K562 (cell line): ENCODE results near the gene GSTA4. TPM values are rescaled to one million over a fixed set of nuclear protein-coding genes. Genes with fewer than 3 reads are reported as not detected.

Source experiments
- ATAC-seq: fragments of 200-7000 bp; cut with Tn5 transposase; 3 replicates; pipeline ENCODE4 v1.9.1; 2020; ENCODE audit warnings: moderate library complexity
- BruUV-seq: library from RNA; stranded (reverse); fragments of 400-500 nt; replicated peaks from 2 replicates; lab custom pipeline; 2021; lab: Mats Ljungman, UMichigan
- CTCF ChIA-PET: fragments of 300-600 bp; formaldehyde crosslinking; extraction: SDS; loops from one replicate; lab custom pipeline; 2021; ENCODE audit warnings: low intra/inter-chr PET ratio; lab: Yijun Ruan, JAX
- POLR2A ChIA-PET: fragments of 300-600, 350-650 bp; sonication (Branson Sonifier 250); formaldehyde crosslinking; extraction: SDS; loops from one replicate; lab custom pipeline; 2021; ENCODE audit warnings: antibody characterized with exemption, inconsistent platforms; lab: Yijun Ruan, JAX
- DNase-seq, 4 experiments: peaks; one replicate each; pipeline versions ENCODE4 v3.0.0 to v3.0.0-alpha.2; 2011 to 2018; ENCODE audit warnings: low spot score in 3 of 4, mixed read lengths in 3 of 4; ENCODE audit errors: extremely low read depth in 1 of 4
- FAIRE-seq: peaks from 2 replicates; lab custom pipeline; 2011; peaks lifted over from hg19 to GRCh38; lab: Jason Lieb, UNC
- H2AFZ ChIP-seq: 2 replicates; pipeline ENCODE4 v1.6.0; 2011; ENCODE audit warnings: low read depth, low read length, control low read depth, inconsistent platforms
- H3K27ac ChIP-seq: fragments of 200-600 bp; 3 replicates; pipeline ENCODE4 v1.8.0; 2011; ENCODE audit warnings: low read depth, mild to moderate bottlenecking, control low read depth, inconsistent platforms, low read length, moderate library complexity, mixed read lengths; ENCODE audit errors: extremely low read depth
- H3K27me3 ChIP-seq, 2 experiments: fragments of 300-600 bp in 1 of 2; 2 replicates in 1 of 2; 3 replicates in 1 of 2; pipeline versions ENCODE4 v1.6.0 to v1.8.0; 2011; ENCODE audit warnings: inconsistent platforms in 2 of 2, low read length in 2 of 2, mild to moderate bottlenecking in 1 of 2, mixed read lengths in 1 of 2, moderate library complexity in 1 of 2; ENCODE audit not compliant: control insufficient read depth in 2 of 2, insufficient read depth in 2 of 2
- H3K36me3 ChIP-seq: fragments of 300-600 bp; 3 replicates; pipeline ENCODE4 v1.8.0; 2011; ENCODE audit warnings: mild to moderate bottlenecking, low read length, inconsistent platforms; ENCODE audit not compliant: control insufficient read depth, insufficient read depth
- H3K4me1 ChIP-seq, 2 experiments: fragments of 200-600 bp in 1 of 2; replicated peaks in 1 of 2; 2 replicates in 1 of 2; 3 replicates in 1 of 2; pipeline versions ENCODE4 v1.5.1 to v1.8.0; 2011; ENCODE audit warnings: inconsistent platforms in 2 of 2, low read length in 2 of 2, mild to moderate bottlenecking in 1 of 2, mixed read lengths in 1 of 2, moderate library complexity in 1 of 2; ENCODE audit not compliant: control insufficient read depth in 2 of 2, insufficient read depth in 2 of 2
- H3K4me2 ChIP-seq: 2 replicates; pipeline ENCODE4 v1.6.1; 2011; ENCODE audit warnings: low read length, control low read depth, inconsistent platforms, mixed read lengths; ENCODE audit not compliant: insufficient read depth
- H3K4me3 ChIP-seq: fragments of 200-600 bp; sonication (generic), shearing (Covaris generic); 2 replicates; pipeline ENCODE4 v1.5.1; 2016; ENCODE audit warnings: control low read depth, inconsistent platforms
- H3K79me2 ChIP-seq: fragments of 200-600 bp; 3 replicates; pipeline ENCODE4 v1.8.0; 2011; ENCODE audit warnings: low read length, inconsistent platforms; ENCODE audit not compliant: control insufficient read depth, insufficient read depth
- H3K9ac ChIP-seq, 2 experiments: 2 replicates each; pipeline versions ENCODE4 v1.6.0 to v1.6.1; 2011; ENCODE audit warnings: low read depth in 2 of 2, low read length in 2 of 2, control low read depth in 1 of 2, inconsistent platforms in 1 of 2, mild to moderate bottlenecking in 1 of 2, mixed read lengths in 1 of 2; ENCODE audit not compliant: insufficient read depth in 1 of 2
- H3K9me1 ChIP-seq: one replicate; pipeline ENCODE4 v1.6.0; 2011; ENCODE audit warnings: inconsistent platforms, mild to moderate bottlenecking, low read length, moderate library complexity; ENCODE audit not compliant: control insufficient read depth, insufficient read depth
- H3K9me3 ChIP-seq: replicated peaks from 2 replicates; pipeline ENCODE4 v1.5.1; 2011; ENCODE audit warnings: low read depth, low read length, inconsistent platforms; ENCODE audit not compliant: control insufficient read depth, insufficient read depth
- H4K20me1 ChIP-seq: replicated peaks from 2 replicates; pipeline ENCODE4 v1.6.1; 2011; ENCODE audit warnings: low read length, inconsistent platforms, mixed read lengths; ENCODE audit not compliant: control insufficient read depth, insufficient read depth
- FOXJ2 ChIP-seq: fragments of 200-800 bp; sonication (Bioruptor generic); IDR thresholded peaks from 2 replicates; pipeline ENCODE4 v1.6.1; 2016; ENCODE audit warnings: missing genetic modification characterization, missing compliant biosample characterization
- MAFG ChIP-seq: fragments of 450-650 bp; conservative IDR thresholded peaks from 2 replicates; pipeline ENCODE4 v1.6.1; 2016; ENCODE audit warnings: missing genetic modification characterization, missing compliant biosample characterization
- MBD2 ChIP-seq: sonication (generic); IDR thresholded peaks from 2 replicates; pipeline ENCODE4 v1.6.1; 2016; ENCODE audit warnings: low read depth, borderline replicate concordance
- PHB2 ChIP-seq: fragments of 450-650 bp; IDR thresholded peaks from 2 replicates; pipeline ENCODE4 v1.6.1; 2017; ENCODE audit warnings: low read depth
- RBM17 ChIP-seq: fragments of 200-400 bp; formaldehyde crosslinking; IDR thresholded peaks from 2 replicates; pipeline ENCODE4 v1.6.1; 2017; ENCODE audit warnings: low read depth, mild to moderate bottlenecking, low read length, borderline replicate concordance
- RNF2 ChIP-seq: sonication (generic); IDR thresholded peaks from 2 replicates; pipeline ENCODE4 v1.6.1; 2016
- XRCC5 ChIP-seq: fragments of 200-400 bp; formaldehyde crosslinking; IDR thresholded peaks from 2 replicates; pipeline ENCODE4 v1.6.1; 2017; ENCODE audit warnings: low read depth, mild to moderate bottlenecking, low read length
- WGBS: fragments of 100-300 bp; shearing (Covaris generic); methylation state at CpG from one replicate; pipeline ENCODE4 v1.1.6; 2016; ENCODE audit warnings: low coverage, mixed read lengths; ENCODE audit not compliant: insufficient coverage; ENCODE audit errors: missing lambda C conversion rate; 5-methylcytosine and 5-hydroxymethylcytosine counted together
- in situ Hi-C: fragments of 300-500 bp; cut with MboI; formaldehyde crosslinking; loops from 4 replicates; pipeline ENCODE4 v1.15.0; 2018; ENCODE audit warnings: inconsistent platforms, mixed read lengths
- intact Hi-C: fragments of 100-400 bp; cut with micrococcal nuclease; formaldehyde crosslinking; loops from 2 replicates; pipeline ENCODE4 v1.14.2; 2022
- polyA plus RNA-seq, 8 experiments: library from polyadenylated mRNA; depleted of rRNA in 4 of 8; stranded (reverse) in 5 of 8; unstranded in 3 of 8; fragments of >200 nt; fragmentation: Nextera tagmentation in 2 of 8; fragmentation: Illumina TruSeq in 1 of 8; extraction: Ambion mirVana in 2 of 8; extraction: Trizol in 1 of 8; gene quantifications; 2 replicates each; pipeline versions ENCODE4 v1.2.1 to v1.2.3, GENCODE V29; 2011 to 2014; ENCODE audit warnings: inconsistent platforms in 1 of 8, missing spikeins in 1 of 8
- total RNA-seq, 7 experiments: library from RNA; depleted of rRNA in 6 of 7; stranded (reverse); fragments of >200 nt in 6 of 7; fragmentation: Illumina TruSeq in 2 of 7; extraction: Trizol in 2 of 7; gene quantifications; 2 replicates each; pipeline versions ENCODE4 v1.2.1 to v1.2.3, GENCODE V29; 2011 to 2021; ENCODE audit warnings: low replicate concordance in 1 of 7

Gene GSTA4
- total and polyA plus RNA-seq, 9 of the 15 experiments (the other 6 are each of a cell fraction or from before 2014, with no cell fraction given), result 0.89 to 4.0 (median 2.0) TPM

GRCh38 chr6:53044071-53044470, 49.0 kb upstream of the GSTA4 start:
- H3K36me3 ChIP-seq, result peaks cover 13% of the 10 kb centered on the region; the same call in 1 of the 3 replicates
- DNase-seq (no peak), ATAC-seq (peak; percentile 65; the same call in 2 of the 3 replicates), FAIRE-seq (peak; percentile 48)
- H3K4me3 ChIP-seq, result no peak overlapping the region
- no peaks in the 10 kb centered on the region for H3K79me2 ChIP-seq
- H3K4me1 ChIP-seq, result peaks cover 0 to 15% of the 10 kb centered on the region in 2 experiments; a peak in 3 of 5 replicates
- in situ Hi-C loops, result no loop called here
- no peak overlapping the region for H3K27ac ChIP-seq
- BruUV-seq, result no TSS peak
- H3K9me3 ChIP-seq, result no peaks in the 10 kb centered on the region
- no peaks in the 10 kb centered on the region for H3K9me1 ChIP-seq
- no peak overlapping the region for H3K9ac ChIP-seq
- H4K20me1 ChIP-seq, result no peaks in the 10 kb centered on the region
- no peaks in the 10 kb centered on the region for H3K27me3 ChIP-seq
- H2AFZ ChIP-seq, result no peak overlapping the region
- WGBS, result 24% methylated on average over 4 of the region's 4 CpGs
- H3K4me2 ChIP-seq, result no peak overlapping the region
- ChIA-PET CTCF (no interaction called here), POLR2A (interaction anchor here (0.6 to 0.8 kb wide), 2 partner anchors 10 to 22 kb away, joined by 4 read pairs; no protein-coding TSS in a partner anchor)
- intact Hi-C loops, result no loop called here
- TF ChIP-seq MAFG (no peak), MBD2 (no peak)

GRCh38 chr6:53043581-53043980, 48.5 kb upstream of the GSTA4 start:
- H3K79me2 ChIP-seq, result no peaks in the 10 kb centered on the region
- no TSS peak for BruUV-seq
- no peaks in the 10 kb centered on the region for H3K27me3 ChIP-seq
- H3K4me2 ChIP-seq, result no peak overlapping the region
- no peak overlapping the region for H3K27ac ChIP-seq
- H3K9ac ChIP-seq, result no peak overlapping the region
- H3K9me1 ChIP-seq, result no peaks in the 10 kb centered on the region
- ATAC-seq (no peak), FAIRE-seq (no peak), DNase-seq (no peak)
- no peaks in the 10 kb centered on the region for H3K9me3 ChIP-seq
- peaks cover 0 to 10% of the 10 kb centered on the region in 2 experiments; a peak in 3 of 5 replicates for H3K4me1 ChIP-seq
- no peak overlapping the region for H3K4me3 ChIP-seq
- no peak overlapping the region for H2AFZ ChIP-seq
- peaks cover 13% of the 10 kb centered on the region; the same call in 1 of the 3 replicates for H3K36me3 ChIP-seq
- POLR2A ChIA-PET, result interaction anchor here (0.6 to 0.8 kb wide), 2 partner anchors 10 to 21 kb away, joined by 4 read pairs; no protein-coding TSS in a partner anchor
- no peak for TF ChIP-seq FOXJ2 (tag)
- TF ChIP-seq RNF2, result no peak
- no peak for TF ChIP-seq XRCC5
- no peak for TF ChIP-seq RBM17
- TF ChIP-seq PHB2, result no peak
- TF ChIP-seq, all 486 proteins: peak for 0
- no peaks in the 10 kb centered on the region for H4K20me1 ChIP-seq
- CTCF ChIA-PET, result no interaction called here
- in situ Hi-C loops, result no loop called here
- intact Hi-C loops, result no loop called here
